HG03378 (cell line): Measurements from ENCODE around the gene POLR2A.
"Not testable (repeated sequence)": the region's sequence is repeated elsewhere in the genome, so short reads cannot be mapped to it uniquely, and the experiment has no call there.

Source experiments
- ATAC-seq: cut with Tn5 transposase; IDR thresholded peaks from one replicate; pipeline ENCODE4 v1.9.1; 2021; ENCODE audit warnings: mild to moderate bottlenecking, moderate library complexity; ENCODE audit not compliant: unreplicated experiment

POLR2A gene

DNA sequence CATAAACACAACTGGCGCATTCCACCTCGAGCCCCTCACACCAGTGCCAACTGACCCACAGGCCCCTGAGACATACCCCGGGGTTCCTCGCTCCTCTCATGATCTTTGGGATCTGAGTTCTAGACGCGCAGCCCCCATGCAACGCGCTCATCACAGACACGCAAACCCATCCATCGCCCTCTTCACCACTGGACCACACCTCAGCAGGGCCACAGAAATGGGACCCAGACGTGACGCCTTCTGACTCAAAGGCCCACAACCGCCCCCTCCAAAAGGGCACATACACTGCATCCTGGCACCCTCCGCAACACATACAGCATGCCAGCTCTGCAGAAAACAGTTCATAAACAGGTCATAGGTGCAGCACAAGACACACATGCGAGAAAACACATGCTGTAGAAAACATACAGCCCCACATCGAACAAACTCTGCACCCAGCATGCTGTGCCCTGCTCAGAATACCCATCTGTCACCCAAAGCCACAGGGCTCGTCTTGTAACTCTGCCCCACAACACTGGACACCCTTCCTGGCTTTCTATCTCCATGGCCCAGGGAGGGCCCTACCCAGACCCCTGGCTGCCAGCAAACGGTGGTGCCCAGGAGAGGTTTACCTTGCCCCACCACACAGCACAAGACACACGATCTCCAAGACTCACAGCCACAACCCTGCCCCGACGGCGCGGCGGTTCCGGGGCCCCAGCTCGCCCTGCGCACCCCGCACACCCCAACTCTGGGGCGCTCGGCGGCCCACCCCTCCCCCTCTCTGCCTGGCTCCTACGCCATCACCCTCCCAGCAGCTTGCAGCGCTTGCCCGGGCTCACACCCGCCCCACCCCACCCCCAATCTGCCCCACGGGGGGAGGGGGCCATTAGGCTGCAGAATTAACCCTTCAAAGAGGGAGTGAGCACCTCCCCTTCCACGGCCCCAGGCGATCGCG lies 5.6 kb upstream of the POLR2A start:
- no peak for ATAC-seq

DNA sequence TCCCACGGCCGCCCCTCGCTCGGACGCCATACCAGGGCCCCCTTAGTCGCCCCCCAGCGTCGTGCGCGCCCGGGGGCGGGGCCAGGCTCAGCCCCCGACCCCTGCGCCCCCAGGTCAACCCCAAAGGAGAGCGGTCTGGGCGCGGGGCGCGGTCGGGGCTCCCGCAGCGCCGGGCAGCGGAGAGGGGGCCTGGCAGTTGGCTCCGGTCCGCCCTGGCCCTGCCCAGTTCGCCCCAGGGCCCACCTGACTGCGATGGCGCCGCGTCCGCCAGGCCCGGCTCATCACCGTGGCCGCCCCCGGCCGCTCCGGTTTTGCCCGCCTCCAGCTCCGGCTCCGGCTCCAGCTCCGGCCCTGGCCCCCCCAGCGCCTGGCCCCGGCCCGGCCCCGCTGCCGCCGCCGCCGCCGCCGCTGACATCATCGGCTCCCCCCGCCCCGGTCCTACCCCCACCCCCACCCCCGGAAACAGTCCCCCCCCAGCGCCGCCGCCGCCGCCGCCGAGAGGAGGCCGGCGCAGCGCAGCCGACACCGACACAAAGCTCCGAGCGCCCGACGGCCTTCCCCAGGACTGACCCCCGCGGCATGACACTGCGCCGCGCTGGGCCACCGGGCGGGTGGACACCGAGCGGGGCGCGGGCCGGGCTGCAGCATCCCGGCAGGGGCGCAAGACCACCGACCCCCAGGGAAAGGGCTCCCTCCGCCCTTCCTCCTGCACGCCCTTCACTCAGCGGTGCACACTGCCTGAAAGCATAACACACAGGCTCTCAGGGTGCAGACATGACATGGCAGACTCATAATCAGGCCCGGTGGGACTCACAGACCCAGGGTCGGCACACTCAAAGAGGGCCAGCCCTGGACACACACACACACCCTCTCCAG lies 4.7 kb upstream of the POLR2A start, which contains the start of gene ZBTB4:
Gene ZBTB4, minus strand, starts transcription at position 419 of the 876 bp plus-strand sequence. CDS start 12,830 bp downstream, outside the sequence.
- no peak for ATAC-seq

DNA sequence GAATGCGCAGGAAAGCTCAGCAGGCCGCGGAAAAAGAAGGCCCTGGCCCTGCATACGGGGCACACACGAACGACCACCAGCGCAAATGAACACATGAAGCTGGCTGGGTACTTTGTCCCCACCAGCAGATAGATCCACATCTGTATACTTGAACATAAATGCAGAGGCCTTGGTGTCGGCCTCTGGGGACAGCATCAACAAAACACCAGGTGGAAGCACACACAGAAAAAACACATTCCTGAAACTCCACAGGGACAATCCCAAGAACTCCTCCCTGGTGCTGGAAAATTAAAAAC lies 4.1 kb upstream of the POLR2A start:
- ATAC-seq: no peak

DNA sequence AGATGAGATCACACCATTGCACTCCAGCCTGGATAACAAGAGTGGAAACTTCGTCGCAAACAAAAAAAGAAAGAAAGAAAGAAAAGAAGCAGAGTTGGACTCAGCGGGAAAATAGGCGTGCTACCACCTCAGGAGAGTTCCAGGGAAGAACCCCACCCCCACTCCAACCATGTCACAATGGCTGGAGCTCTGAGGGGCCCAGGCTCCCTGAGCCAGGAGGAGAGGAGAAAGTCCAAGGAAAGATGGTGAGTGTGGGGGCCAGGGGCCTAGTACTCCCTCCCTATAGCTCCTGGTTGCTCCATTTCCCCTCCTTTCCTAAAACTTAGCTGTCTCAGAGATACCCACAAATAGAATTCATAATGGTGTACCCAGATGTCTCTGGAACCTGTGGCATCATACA lies 2.9 kb upstream of the POLR2A start, which contains the start of gene SLC35G6:
Gene SLC35G6, plus strand, starts transcription at position 172 of the 400 bp plus-strand sequence. Its CDS starts 71 bp downstream, at position 243.
- ATAC-seq: not testable (repeated sequence)

DNA sequence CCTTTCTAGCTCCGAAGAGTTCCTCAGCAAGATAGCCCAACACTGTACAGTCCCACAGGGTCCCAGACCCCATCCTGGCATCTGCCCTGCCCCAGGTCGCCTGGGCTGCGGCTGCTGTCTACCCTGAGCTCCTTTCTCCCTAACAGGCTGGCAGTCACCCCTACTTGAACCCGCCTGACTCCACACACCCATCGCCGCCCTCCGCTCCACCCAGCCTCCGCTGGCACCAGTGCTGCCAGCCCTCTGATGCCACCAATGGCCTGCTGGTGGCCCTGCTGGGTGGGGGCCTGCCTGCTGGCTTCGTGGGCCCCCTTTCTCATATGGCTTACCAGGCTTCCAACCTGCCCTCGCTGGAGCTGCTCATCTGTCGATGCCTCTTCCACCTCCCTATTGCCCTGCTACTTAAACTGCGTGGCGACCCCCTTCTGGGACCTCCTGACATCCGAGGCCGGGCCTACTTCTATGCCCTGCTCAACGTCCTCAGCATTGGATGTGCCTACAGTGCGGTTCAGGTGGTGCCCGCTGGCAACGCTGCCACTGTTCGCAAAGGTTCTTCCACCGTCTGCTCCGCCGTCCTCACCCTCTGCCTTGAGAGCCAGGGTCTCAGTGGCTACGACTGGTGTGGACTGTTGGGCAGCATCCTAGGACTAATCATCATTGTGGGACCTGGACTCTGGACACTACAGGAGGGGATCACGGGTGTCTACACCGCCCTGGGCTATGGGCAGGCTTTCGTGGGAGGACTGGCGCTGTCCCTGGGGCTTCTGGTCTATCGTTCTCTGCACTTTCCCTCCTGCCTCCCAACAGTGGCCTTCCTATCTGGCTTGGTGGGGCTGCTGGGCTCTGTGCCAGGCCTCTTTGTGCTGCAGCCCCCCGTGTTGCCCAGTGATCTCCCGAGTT lies 2.1 kb upstream of the POLR2A start:
- ATAC-seq: not testable (repeated sequence)

DNA sequence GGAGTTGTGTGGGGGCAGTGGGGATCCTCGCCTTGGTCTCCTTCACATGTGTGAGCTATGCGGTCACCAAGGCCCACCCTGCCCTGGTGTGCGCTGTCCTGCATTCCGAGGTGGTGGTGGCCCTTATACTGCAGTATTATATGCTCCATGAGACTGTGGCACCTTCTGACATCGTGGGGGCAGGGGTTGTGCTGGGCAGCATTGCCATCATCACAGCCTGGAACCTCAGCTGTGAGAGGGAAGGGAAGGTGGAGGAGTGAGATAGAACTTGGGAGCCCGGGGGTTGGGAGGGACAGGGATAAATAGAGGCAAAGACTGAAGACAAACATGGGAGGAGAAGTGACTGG lies 1.5 kb upstream of the POLR2A start:
- ATAC-seq: not testable (repeated sequence)

DNA sequence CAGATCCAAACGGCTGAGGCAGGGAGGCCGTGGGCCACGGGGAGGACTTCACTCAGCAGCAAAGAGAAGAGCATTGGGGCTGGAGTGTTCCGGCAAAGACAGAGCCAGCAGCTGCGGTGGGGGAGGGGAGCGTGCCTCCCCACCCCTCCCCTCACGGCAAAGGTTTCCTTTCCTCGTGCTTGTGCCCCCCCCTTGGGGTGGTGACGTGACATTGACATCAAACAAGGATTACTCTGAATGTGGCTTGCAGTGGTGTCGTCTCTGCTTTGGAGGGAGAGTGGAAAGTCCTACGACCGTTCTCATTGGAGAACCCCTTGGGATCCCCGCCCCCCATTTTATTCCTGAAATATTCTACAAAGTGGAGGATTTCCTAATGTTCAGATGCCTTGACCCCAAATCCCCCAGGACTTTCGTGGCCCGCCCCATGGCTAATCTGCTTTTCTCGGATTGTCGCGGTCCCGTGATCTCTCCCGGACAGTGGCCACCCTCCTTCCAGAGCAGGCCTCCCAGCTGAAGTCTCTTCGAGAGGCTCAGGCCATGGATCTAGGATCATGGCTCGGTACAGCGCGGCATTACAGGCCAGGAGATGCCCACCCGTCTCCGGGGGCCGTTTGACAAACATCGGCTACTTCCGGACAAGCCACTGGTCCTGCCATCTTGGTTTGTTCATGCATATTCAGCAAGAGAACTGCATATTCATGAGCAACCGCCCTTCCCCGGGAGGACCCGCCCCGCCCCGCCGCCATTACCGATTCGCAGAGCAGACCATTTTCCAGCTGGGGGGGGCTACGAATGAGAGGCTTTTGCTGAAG lies 705 bp upstream of the POLR2A start:
- peak; percentile 36 for ATAC-seq

DNA sequence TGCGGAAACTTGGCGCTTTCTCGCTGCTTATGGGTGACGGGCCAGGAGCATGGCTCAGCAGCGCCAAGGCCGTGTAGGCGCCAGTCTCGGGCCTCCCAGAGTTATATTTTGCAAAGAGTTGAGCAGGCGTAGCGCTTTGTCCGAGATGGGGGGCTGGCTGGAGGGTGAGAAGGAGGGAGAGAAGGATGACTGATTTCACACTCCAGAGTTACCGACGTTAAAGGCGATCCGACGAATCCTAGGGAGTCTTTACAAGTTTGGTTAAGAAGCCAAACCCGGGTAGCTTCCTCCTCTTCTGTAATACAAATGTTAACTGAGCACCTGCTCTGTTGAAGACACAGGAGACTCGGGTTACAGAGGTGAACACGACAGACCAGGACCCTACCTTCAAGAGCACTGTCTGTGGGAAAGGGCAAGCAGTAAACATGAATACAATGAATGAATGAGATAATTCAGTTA lies 782 bp downstream of the POLR2A start:
- ATAC-seq: no peak

DNA sequence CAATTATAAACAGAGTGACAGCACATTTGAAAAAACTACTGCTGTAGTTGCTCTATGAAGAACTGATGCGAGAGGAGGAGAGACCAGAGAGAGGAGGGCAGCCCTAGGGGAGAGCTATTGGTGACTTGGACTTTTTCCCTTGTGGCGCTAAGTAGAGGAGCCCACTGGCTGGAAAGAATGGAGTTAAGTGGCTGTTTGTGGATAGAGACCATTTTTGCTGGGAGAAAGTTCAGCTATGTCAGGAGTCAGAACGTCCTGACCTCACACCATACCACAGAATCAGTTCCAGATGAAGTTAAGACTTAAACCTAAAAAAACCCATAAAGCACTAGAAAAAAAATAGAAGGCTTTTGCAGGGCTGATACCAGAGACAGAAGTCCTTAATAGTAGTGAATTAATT lies 2.0 kb downstream of the POLR2A start:
- ATAC-seq: no peak

DNA sequence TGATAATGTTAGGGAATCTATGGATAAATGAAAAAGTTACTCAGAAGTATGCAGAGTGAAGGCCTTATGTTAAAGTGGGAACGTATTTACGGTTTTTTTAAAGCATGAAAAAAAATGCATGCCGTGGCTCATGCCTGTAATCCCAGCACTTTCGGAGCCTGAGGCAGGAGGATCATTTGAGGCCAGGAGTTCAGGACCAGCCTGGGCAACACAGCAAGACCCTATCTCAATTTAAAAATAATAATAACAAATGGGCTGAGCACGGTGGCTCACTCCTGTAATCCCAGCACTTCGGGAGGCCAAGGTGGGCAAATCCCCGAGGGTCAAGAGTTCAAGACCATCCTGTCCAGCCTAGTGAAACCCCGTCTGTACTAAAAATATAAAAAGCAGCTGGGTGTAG lies 6.0 kb downstream of the POLR2A start:
- ATAC-seq: no peak

DNA sequence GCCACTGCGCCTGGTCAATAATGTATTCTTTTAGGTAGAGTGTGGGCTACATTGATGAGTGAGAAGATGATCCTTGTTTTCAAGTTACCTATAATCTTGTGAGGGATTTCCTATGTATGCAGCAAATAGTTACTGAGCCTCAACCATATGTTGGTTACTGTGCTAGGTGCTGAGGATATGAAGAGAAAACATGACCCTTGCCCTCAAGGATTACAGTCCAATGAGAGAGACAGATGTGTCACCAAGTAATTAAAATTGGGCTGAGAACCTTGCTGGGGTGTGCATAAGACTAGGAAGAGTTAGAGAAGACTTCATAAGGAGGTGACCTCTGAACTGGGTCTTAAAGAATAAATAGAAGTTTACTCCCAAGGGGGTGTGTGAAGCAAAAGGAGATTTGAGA lies 7.4 kb downstream of the POLR2A start:
- no peak for ATAC-seq

DNA sequence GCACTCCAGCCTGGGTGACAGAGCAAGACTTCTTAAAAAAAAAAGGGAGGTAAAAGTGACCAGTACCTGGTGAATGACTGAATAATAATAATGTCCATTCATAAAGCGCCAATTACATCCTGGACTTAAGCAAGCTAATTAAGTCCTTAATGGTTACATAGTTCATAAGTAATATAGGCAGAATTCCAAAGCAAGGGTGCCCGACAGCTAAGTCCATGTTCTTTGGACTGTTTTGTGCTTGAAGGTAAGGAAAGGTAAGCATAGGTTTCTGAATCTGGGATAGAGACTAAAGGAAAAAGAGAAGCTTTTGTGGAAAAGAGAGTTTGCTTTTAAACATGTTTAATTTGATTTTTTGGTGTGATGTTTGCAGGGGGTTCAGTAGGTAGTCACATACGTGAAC lies 9.8 kb downstream of the POLR2A start:
- ATAC-seq: no peak

DNA sequence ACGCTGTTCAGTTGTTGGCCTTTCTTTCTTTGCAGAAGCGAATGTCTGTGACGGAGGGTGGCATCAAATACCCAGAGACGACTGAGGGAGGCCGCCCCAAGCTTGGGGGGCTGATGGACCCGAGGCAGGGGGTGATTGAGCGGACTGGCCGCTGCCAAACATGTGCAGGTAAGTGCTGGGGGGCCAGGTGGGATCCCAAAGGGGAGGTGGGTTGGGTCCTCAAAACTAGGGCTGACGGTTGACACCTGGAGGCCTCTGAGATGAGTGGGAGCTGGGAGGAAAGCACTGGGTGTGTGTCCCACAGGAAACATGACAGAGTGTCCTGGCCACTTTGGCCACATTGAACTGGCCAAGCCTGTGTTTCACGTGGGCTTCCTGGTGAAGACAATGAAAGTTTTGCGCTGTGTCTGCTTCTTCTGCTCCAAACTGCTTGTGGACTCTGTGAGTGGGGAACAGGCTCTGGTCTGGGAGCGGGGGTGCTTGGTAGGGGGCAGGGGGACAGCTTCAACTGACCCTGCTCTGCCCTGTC lies 11.8 kb downstream of the POLR2A start:
- no peak for ATAC-seq

DNA sequence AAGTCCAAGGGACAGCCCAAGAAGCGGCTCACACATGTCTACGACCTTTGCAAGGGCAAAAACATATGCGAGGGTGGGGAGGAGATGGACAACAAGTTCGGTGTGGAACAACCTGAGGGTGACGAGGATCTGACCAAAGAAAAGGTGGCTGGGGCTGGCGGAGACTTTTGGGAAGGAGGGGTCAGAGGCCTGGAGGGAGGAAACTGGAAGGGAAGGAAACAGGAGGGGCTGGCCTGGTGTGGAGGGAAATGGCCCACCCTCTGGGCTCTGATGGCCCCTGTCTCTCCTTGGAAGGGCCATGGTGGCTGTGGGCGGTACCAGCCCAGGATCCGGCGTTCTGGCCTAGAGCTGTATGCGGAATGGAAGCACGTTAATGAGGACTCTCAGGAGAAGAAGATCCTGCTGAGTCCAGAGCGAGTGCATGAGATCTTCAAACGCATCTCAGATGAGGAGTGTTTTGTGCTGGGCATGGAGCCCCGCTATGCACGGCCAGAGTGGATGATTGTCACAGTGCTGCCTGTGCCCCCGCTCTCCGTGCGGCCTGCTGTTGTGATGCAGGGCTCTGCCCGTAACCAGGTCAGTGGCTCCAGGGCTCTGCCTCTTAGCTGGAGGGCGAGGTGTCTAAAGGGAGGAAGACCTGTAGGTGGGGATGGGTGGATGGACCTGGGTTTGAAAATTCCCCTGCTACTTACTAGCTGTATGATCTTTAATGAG lies 12.5 kb downstream of the POLR2A start:
- ATAC-seq: no peak

DNA sequence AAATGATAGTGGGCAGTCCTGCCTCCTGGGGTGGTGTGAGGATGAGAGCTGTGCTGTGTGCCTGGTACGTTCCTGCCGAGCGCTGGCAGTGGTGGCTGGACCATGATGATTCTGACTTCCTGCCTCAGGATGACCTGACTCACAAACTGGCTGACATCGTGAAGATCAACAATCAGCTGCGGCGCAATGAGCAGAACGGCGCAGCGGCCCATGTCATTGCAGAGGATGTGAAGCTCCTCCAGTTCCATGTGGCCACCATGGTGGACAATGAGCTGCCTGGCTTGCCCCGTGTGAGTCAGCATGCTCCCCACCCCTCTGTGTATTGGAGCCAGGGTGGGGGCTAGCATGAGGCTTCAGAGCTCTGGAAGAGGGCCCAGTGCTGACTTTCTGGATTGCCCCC lies 13.1 kb downstream of the POLR2A start:
- no peak for ATAC-seq

DNA sequence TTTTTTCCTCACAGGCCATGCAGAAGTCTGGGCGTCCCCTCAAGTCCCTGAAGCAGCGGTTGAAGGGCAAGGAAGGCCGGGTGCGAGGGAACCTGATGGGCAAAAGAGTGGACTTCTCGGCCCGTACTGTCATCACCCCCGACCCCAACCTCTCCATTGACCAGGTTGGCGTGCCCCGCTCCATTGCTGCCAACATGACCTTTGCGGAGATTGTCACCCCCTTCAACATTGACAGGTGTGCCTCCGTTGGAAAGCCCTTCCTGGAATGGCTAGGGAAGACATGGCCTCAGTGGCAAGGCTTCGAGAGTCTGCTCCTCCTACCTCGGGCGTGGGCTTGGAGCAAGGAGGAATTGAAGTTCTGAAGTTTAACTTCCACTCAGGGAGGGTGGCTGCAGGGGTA lies 13.5 kb downstream of the POLR2A start:
- no peak for ATAC-seq

DNA sequence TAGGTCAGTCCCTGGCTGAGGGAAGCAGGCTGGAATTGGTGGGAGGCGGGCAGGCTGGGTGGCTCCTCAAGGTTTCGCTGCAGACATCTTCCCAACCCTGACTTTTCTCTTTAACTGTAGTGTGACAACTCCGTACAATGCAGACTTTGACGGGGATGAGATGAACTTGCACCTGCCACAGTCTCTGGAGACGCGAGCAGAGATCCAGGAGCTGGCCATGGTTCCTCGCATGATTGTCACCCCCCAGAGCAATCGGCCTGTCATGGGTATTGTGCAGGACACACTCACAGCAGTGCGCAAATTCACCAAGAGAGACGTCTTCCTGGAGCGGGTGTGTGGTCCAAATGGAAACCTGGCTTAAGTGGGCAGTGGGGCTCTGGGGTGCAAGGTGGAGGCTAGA lies 15.0 kb downstream of the POLR2A start:
- no peak for ATAC-seq

DNA sequence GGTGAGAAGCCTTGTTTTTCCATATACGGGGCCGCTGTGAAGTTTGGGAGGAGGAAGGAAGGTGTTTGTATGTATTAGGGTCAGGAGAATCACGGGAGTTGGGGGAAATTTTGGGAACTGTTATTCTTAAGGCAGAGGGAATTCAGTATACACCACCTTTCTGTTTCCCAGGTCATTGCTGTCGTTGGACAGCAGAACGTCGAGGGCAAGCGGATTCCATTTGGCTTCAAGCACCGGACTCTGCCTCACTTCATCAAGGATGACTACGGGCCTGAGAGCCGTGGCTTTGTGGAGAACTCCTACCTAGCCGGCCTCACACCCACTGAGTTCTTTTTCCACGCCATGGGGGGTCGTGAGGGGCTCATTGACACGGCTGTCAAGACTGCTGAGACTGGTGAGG lies 17.6 kb downstream of the POLR2A start:
- no peak for ATAC-seq
